Measurements from ENCODE around the gene HOXA2.

The HOXA2 gene

DNA sequence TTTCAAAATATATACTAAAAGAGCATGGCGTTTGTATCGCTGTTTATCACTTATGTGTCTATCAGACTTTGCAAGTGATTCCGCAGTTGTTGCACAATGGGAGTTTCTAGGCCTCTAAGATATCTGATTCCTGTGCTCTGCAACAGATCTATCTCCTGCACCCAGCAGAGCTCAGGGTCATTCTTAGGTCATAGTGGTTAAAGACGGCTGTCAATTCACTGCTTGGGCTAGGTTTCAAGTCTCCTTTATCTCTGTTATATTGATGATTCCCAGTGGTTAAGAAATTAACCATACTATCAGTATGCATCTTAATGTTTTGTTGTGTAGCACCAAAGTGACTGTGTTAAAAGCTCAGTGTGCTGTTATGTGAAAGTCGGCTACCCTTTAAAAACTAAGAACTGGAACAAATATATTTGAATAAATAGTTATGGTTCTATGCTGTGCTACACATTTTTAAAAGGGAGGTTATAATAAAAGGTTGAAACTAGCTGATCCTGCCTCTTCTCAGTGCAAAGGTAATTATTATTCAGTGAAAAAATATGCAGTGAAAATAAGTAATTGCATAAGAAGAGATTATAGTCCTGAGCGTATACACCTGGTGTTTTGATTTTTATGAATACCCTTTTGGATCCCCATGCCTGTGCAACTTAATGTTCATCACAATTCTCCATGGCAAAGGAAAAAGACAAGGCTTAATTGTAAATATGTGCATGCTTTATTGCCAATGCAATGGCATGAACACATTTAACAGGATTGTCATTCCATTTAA is 30.7 kb downstream of the HOXA2 start:
- DNase-seq: no peak

DNA sequence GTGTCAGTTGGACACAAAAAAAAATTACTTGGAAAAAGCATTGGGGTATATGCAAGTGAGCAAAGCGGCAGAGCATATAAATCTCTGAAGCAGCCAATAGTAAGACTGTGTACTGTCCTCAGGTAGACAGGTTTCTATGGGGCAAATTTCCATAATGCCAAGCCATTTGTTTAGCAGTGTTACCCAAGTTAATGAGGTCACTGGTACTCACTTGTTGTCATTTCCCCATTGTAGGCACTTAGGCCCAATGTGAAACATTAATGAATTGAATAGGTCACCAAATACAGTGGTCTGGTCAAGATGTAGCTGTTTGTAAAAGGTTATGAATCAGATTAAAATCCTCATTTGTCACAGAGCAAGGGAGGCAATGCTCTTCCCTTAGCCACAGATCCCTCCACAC is 34.2 kb downstream of the HOXA2 start:
- peak; percentile 11 to 15 for DNase-seq

DNA sequence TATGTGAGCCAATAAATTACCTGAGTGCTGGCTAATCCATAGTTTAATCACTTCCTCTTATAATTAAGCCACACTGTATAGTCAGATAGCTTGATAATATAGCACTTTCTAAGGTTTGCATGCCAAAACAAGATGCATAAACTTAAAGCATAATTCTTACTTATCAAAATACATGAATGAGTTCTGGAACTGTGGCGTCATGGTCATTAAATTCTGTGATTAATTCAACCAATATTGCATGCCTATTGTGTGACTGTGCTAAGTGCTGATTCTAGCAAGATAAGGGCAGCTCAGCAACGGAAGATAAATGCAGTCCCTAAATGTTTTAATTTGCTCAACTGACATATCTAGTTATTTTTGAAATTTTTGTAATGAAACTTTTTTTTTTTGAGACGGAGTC is 36.3 kb downstream of the HOXA2 start:
- no peak for DNase-seq

DNA sequence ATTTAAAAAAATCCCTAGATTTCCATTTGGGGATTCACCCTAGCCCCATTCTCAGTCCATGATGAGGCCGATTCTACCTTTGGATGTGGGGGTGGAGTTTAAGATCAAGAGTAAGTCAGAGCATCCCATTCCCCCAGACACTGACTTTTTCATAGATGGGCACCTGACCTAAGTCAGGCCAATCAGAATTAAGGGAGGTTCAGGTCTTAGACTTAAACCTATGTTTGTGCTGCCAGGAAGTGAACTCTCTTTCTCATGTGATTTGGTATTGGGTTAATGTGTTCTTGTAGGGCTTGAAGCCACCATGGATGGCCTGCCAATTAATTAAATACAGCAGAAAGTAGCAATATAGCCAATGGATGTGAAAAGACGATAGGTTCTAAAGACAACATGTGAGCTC is 36.8 kb downstream of the HOXA2 start:
- DNase-seq: no peak

DNA sequence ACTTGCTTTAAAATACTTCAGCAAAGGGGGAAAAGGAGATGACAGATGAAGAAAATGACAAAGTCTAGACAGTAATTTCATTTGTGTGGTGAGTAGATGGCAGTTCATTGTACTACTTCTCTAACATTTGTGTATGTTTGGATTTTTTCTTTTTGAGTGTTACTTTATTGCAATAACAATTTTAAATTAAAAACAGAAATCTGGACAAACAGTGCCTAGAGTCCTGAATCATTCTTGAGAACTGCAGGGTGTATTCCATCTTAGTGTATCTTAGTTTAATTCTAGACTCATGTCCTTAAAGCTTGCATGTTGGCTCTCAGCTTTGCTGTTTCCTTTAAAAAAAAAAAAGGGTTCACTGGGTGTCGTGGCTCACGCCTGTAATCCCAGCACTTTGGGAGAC is 37.8 kb downstream of the HOXA2 start:
- DNase-seq: no peak

DNA sequence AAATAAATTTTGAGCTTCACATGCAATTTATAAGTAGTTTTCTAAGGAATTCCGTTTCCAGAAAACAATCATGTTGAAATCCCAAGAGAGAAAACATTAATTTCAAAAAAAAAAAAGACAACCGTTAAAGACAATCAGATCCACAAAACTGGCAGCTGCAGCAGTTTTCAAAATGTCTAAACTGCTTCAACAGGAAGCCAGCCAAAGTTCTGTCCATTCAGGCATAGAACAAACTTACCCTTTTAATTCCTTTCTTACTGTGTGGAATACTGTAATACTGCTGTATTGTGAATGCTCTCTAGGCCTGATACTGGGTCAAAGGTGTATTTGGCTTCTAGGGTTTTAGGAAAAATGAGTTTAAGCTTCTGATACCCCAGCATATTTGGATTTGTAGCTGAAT is 38.3 kb downstream of the HOXA2 start:
- DNase-seq: no peak

DNA sequence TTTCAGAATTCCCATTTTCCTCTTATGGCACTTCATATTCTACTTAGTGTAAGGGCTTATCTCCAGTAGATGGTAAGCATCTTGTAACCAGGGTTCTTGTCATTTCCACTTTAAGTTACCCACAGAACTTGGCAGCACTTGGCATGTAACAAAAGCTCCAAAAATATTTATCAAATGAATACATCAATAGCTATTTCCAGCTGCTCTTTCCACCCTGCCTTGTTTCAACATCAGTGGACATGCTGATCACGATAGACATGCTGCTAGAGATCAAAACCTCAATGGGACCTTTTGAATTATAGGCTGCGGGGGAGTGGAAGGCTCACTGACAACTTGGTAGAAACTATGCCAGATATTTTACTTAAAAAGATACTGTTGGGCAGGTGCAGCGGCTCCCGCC is 39.5 kb downstream of the HOXA2 start:
- DNase-seq: no peak

DNA sequence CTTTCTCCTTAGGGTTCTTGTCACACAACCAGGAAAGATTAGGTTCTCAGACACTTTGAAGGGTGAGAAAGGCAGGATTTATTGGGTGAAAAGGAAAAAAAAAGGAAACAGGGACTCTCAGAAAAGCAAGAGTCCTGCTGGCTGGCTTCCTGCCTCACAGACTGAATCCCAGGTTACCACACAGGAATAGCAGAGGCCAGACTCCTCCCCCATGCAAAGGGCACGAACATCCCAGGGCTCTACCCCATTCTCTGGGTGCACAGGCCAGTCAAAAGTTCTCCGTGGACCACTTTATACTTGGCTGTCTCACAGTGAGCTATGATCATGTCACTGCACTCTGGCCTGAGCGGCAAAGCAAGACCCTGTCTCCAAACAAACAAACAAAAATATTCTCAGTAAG is 49.3 kb downstream of the HOXA2 start:
- DNase-seq: no peak

DNA sequence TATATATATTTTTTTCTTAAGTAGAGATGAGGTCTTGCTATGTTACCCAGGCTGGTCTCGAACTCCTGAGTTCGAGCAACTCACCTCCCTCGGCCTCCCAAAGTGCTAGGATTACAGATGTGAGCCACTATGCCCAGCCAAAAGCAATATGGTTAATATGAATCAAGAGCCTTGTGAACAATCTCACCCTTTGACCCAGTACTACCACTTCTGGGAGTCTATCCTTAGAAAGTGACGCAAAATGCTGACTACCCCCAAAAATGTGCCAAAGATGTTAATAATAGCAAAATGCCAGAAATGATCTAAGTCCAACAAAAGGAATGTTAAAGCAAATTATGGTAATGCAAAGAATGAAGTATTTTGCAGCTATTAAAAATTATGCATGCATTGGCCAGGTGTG is 51.0 kb downstream of the HOXA2 start:
- DNase-seq: no peak

All from inflammatory macrophage (primary cell).